Umbilical cord (tissue), 2 donors: ENCODE results near the gene PBX1. TPM values are rescaled to one million over a fixed set of nuclear protein-coding genes. Genes with fewer than 3 reads are reported as not detected.
A peak's percentile ranks its signal among the peaks of the same experiment; 100 is the strongest.

ENCODE experiments used
- DNase-seq: peaks from one replicate; pipeline ENCODE4 v3.0.0-alpha.2; 2015; ENCODE audit warnings: low spot score
- total RNA-seq: library from RNA; depleted of rRNA; stranded (reverse); fragments of >200 nt; gene quantifications from one replicate; pipeline ENCODE4 v1.2.3, GENCODE V29; 2014; ENCODE audit warnings: low replicate concordance; ENCODE audit not compliant: insufficient read depth

Gene PBX1
- total RNA-seq, 1 donor from 2014 or later = 119 TPM

DNA sequence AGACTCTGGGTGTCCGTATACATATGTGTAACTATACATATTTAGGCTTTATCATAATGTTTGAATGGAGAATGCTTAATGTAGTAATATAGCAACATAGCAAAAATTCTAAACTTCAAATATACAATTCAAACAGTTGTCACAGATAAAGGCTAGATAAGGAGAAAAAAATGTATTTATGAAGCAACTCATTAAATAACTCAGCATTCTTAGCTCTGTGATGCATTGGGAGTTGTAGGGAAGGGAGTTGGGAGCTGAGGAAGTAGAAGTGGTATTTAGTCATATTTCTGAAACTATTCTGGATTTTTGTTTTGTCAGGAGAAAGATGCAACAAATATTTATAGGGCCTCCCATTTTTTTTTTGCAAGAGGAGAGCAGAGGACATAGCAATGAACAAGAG is 197.8 kb downstream of the PBX1 start:
- no peak for DNase-seq

DNA sequence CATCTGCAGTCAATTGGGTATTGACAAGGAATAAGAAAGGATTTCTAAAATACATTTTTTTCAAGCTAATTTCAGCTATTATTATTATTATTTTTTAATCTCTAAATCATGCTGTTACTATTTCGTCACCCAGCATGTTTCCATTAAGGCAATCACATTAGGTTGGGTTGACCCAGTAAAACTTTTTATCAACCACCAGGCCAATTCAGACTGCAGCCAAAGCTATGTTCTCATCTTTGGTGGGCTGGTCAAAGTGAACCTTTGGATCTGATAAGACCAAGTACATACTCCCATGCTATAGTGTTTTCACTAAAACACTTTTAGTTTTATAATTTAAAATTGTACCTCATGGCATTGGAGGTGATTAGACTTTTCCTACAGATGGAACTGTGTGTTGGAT is 198.6 kb downstream of the PBX1 start:
- DNase-seq = no peak

DNA sequence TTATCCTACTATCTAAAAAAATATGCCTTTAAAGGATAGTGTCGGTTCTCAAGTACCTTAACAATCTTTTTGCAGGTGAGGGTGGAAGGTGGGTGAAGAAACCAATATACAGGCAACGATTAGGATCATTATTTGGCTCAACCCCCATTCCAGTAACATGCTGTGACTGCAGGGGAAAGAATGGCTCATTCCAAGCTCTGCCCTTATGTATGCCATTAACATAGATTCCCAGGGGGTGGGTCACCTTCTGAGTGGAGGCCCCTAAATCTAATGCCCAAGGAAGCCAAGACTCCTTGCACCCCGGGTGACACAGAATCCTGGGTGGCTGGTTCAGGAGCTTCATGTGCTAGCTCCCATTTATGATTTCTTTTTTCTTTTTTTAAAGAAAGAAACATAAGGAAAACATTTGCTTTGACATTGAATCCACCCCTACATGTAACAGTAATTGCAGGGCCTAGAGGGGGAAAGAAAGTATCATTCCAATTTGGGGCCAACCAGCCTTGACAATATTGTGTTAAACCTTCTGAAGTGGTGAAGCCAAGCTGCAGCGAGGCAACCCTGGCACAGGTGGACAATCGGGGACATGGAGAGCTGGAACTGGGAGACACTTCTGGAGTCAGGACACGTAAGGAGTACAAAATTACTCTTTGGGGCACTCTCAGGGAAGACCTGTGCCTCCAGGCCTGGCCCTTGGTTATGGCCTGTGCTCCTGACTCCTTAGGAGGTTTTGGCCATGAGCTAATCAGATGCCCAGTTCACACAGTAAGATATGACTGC is 200.3 kb downstream of the PBX1 start:
- DNase-seq = no peak

DNA sequence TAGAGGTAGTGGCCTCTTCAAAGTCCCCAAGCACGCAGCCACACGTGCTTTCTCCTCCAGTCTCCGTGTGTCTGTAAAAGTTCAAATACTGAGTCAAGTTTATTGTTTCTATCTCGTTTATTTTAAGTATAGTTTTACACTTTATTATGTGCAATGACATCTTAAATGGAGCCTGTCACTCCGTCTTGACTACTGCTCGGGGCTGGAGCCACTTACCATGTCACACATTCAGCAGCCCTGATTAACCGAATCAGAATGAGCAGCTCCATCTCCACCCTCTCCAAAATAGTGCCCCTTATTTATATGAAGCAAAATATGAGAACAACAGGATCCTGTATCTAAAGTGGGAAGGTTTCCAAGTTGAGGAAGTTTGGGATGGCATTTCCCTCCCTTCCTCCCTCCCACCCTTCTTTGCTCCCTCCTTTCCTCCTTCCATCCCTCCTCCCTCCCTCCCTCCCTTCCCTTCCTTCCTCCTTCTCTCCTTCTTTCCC is 201.0 kb downstream of the PBX1 start:
- DNase-seq = no peak

DNA sequence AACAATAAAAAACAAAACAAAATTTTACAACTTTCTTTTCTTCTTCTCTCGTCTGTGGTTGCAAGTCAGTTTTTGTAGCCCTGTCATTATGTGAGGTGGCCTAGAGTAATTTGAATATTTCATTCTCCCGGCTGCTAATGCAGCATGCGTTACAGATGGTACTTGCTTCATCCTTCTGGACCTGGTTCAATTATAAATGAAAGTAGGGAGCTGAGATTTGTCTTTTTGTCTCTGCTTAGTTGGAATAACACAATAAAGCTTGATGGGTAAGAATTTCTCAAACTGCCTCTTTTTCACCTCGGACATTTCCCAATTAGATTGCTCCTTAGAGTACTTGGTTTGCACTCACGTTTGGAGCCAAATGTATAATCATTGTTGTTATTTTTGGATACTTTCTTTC is 201.6 kb downstream of the PBX1 start:
- no peak for DNase-seq

DNA sequence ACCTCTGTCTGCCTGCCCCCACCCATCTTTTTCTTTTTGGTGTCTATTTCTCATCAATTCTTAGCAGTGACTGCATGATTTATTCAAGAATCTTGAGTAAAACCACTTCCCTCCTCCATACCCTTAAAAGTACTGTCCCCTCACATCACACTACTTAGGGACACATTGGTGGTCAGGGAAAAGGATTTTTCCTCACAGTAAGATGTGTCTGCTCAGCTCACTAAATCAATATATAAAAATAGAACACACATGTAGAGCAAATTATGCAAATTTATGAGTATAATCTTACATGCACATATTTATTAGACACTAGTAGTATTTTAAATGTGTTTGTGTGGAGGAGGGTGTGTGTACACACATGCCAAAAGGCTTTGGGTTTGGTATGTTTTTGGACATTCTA is 202.0 kb downstream of the PBX1 start:
- DNase-seq = no peak

DNA sequence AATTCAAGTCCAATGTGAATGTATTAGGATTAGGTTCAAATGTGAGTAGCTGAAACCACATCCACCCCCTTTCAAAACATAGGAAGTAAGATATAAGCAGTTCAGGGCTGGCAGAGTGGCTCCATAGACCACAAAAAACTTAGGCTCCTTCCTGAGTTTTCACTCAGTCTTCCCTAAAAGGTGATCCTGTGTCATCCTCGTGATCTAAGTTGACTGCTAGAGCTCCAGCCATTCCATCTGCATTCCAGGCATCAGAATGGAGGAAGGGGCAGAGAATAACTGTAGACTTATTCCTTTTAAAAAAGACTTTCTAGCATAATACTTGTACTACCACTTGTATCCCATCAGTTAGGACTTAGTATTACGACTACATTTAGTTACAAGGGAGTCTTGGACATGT is 204.1 kb downstream of the PBX1 start:
- no peak for DNase-seq

DNA sequence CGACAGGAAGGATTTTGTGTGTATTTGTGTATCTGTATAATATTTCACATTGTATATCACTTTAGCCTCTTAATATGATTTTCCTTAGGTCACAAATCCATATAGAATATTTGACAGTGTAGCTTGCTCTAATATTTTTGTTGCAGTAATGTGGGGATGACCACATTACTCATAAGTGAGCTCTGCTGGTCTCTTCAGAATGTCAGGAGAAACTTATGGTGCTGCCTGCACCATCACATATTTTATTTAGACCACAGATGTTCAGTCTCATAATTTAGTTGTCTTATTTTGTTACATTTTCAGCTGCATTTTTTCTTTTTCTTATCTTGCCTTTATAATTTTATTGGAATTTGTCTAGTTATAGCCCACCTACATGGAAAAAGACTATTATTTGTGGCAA is 205.3 kb downstream of the PBX1 start:
- no peak for DNase-seq

DNA sequence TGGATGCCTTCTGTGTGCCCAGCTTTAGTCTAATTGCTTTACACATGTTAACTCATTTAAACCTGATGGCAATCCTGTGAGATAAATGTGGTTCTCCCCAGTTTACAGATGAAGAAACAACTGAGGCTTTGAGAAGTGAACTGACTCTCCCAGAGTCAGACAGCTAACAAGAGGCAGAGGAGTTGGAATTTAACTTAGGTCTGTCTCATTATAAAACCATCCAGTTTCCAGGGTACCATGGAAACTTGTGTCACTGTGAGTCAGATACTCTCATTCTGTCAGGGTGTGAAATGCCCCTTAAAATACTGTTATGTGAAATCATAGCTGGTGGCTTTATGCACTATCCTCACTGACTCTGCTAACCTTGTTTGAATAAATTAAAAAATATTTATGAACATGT is 206.6 kb downstream of the PBX1 start:
- DNase-seq = peak; percentile 57

DNA sequence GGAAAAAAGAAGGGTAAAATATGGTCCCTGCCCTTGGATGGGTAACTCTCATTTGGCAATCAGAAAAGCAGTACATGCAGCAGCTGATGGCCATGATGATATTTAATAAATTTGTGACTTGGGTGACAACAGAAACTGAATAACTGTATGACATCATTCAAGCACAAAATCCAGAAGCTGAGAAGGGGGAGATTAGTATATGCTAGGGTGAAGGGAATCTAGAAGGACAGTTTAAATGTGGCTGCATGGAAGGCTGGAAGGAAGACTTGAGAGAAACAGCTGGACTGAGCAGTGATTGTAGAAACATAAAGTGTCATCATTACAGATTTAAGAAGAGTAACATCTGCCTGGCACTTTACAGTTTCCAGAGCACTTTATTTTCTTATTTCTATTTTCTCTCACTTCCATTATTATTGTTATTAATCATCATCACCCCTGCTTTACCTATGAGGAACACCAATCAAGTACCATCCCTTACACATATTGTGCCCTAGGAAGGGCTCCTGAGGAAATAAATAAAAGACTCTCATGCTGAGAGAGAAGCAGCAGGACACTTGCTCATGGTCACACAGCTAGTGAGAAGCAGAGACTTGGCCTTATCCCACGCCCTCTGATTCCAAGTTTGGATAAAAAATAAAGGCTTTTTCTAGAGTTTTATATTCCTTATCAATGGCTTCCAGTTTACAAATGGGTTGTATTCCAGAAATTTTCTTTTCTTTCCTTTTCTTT is 207.2 kb downstream of the PBX1 start:
- peak; percentile 33 for DNase-seq

DNA sequence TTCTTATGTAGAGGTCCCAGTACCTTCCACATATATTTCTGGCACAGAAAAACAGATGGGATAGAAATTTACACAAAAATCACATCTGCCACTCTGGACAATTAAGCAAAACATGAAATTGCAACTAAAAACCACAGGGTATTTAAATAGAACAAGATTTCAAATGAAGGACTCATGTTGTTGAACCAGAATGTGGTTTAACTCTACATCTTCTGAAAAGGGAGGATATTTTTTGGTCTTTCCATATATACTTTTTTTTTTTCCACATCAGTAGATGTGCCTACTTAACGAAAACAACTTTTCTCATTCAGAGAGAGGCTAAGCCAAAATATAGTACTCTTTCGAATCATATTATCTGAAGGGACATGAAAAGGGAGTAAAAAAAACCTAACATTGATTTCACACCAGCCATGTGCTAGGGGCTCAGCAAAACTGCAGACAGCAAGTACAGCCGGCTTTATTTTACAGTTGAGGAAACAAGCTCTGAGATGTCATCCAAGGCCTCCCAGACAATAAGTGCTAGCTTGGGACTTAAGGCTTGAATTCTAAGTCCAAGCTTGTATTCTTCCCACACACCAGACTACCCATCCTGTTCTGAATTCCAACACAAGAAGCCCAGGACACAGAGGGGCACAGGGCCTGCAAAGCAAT is 208.9 kb downstream of the PBX1 start:
- DNase-seq = peak; percentile 63

DNA sequence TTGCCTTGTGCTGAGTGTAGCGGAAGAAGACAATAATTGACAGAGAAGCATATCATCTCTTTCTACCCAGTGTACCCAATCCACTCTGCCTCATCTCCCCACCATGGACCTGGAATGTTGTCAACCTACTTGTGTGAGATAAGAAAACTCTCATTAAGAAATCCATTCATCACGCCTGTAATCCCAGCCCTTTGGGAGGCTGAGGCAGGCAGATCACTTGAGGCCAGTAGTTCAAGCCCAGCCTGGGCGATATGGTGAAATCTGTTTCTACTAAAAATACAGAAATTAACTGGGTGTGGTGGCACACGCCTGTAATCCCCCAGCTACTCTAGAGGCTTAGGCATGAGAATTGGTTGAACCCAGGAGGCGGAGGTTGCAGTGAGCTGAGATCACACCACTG is 209.6 kb downstream of the PBX1 start:
- DNase-seq = no peak

DNA sequence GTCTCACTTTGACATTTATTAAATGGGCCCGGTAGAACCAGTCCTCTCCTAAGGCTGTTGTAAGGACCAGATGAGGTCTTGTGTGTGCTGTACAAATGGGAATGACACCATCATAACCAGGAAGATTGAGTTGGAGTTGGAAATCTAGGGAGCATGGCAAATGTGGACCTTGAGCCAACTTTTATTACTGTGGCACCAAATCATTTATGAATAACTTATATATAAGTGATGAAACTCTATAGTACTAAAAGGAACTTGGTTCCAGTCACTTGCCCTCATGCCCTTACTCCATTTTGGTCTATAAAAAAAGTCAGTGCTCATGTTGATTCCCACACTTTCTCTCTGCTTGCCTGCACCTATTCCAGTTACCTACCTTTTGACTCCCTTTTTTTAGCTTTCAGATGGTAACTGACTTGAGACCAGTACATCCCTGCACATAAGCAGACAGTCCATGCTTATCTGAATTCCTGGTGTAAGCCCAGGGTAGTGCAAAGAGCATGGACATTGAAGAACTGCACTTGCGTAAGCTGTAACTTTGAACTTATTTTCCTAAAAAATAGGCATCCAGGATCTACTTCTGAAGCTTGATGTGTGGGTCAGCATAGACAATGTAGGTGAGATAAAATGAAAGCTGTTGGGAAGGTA is 210.6 kb downstream of the PBX1 start:
- no peak for DNase-seq

DNA sequence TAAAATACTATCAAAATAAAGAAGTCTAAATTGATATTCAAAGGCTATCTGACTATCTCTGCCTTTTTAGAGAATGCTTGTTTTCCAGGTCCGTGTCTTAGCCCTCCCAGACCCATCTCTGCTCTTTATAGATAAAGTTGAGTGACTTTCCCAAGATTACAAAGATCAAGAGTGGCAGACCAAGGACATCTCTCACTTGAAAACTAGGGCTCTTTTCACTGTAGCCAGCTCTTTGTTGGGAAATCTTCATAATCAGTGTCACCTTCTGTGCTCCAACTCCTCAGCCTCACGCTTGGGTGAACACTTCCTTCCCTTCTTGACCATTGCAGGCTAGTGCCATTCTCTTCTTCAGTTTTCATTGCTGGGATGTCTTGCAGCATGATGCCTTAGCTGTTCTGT is 211.1 kb downstream of the PBX1 start:
- no peak for DNase-seq

DNA sequence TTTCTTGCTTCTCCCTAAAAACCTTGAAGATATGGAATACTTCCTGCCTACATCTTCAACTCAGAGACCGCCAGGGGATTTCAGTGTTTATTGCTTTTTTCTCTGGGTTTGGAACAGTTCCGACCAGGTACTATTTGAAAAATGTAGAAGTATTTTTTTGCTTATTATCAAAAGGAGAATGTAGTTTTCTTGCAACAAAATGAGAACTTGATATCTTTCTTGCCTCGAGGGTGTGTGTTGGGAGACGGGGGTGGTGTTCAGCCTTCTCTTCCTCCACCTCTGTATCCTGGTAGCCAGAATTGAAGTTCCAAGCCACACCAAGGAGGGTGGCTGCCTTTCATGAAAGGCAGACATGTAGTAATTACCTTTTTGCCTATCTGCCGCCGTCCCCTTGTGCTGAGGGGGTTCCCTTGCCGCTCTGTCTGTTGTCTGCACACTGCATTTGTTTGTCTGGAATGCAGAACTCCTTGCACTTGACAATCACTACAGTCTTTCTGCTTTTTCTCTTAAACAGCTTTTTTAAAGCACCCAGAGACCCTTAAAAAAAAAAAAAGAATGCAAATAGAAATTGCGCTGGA is 212.1 kb downstream of the PBX1 start:
- DNase-seq = no peak

DNA sequence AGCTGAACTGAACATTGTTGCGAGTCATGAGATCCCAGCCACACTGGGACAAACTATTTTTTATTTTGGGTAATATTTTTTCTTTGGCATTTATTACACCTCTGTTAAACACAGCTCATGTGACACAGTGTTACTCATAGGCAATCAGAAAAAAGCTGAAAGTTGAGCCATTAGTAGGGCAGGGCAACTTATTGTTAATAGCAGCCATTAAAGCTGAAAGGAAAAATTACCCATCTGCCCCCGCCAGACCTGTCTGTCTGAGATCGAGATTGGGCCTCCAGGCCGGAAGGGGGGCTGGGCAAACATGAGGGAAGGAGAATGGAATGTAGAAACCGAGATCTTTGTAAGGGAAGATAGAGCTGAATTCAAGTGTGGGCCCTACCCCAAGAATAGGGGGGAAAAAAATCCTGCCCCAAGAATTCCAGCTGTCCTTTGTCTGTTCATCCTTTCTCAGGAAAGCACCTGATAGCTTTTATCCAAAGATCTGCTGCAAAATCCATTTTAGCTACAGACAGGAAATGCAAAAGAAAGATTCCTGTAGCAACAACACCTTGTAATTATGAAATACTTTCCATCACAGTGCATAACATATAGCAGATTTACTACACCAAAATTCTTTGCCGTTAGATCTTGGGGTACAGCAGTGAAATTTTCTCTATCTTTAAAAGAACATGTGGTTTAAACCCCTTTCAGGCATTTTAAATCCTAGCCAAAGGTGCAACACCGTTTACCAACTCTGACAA is 212.8 kb downstream of the PBX1 start:
- DNase-seq = peak; percentile 91

DNA sequence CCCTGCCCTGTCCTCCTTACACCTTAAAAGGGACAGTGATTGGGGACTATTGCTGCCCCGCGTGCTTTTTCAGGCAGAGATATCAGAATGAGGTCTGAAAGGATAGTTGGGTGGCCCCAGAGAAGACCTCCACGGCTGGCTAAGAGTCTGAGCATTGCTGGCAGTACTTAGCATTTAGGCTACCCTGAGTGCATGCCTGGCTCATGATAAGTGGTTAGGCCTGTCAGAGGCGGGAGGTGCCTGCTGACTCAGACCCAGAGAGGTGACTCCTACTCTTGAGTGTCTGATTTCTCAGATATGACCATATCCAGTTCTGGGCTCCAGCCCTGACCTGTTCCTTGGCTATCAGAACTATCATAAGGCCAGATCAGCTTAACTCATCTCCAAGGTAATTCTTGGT is 213.7 kb downstream of the PBX1 start:
- DNase-seq = peak; percentile 85

DNA sequence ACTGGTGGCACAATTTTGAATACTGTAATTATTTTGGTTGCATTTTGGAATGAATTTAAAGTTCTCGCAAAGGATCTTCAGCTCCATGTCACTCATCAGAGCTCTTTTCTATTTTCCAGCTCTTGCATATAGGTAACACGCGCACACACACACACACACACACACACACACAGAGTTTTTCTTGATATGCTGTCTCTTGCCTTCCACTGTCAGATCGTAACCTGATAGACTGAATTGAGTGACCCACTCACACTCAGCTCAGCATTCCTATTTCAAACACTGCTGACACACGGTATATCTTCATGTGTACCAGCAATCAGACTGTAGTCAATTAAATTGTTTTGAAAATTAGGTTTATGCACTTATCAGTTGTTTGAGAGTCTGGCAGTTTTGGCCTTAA is 214.1 kb downstream of the PBX1 start:
- DNase-seq = no peak

DNA sequence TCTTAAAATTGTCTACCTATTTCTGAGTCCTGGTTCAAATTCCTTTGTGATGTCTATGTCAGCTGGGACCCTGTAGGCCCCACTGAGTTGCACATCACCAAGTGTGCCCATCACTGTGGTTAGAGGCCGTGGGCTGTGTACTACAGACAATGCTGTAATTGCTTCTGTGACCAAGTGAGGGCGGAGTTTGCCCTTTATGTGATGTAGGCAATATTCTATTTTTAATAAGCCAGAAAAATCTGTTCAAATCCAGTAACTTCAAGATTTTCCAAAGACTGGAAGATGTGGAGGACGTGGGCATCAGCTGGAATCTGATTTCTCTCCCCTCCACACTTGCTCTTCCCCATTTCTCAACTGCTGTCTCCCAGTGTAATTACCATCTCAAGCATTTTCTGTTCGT is 215.4 kb downstream of the PBX1 start:
- no peak for DNase-seq

DNA sequence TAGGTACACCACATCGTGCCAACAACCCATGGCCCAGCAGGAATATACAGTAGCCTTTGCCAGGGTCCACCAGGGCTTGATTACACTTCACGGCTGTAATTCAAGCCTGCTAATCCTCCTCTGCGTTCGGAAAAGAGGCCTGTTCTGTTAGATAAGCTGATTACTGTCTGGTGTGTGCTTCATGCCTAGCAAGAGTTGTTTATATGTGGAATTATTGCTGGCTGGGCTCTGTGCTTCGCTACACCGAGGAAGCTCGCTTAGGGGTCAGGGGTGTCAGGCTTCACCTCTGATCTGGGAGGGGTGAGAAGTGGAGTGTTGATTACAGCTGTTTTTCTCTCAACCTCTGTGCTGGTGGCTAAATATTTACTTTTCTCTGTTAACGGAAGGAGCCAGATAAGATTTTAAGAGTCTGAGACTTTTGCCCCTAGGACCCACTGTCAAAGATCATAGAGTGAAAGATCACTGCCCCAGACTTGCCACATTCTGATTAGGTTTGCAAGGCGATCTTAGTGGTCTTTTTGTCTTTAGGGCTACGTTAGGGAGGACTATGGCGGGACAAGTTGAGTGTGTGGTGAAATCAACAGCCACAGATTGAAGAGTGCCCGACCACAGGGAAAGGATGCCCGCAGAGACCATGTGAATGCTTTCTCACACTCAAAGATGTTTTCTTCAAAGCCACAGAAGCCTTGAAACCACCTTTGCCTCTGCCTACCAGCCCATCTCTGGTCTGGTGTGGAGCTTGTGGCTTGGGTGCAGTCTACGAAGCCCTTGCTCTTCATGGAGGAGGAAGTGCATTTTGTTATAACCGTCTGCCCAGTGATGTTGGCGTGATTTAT is 216.1 kb downstream of the PBX1 start:
- peak; percentile 61 for DNase-seq
